ENCODE measurements around the gene CTBP2. TPM values are rescaled to one million over a fixed set of nuclear protein-coding genes. Genes with fewer than 3 reads are reported as not detected.
A peak's percentile ranks its signal among the peaks of the same experiment; 100 is the strongest.

CTBP2 gene
- total and polyA plus RNA-seq, 4 donors: 3.4 to 59.2 (median 5.5) TPM

GRCh38 chr10:124952123-124952522 is 208.2 kb downstream of the CTBP2 start:
- TF ChIP-seq SP1 (IDR thresholded peaks at IDR 0.05): no peak
- TF ChIP-seq JUND (IDR thresholded peaks at IDR 0.05): no peak
- TF ChIP-seq MAX (IDR thresholded peaks at IDR 0.05): no peak
- TF ChIP-seq NR2F2 (IDR thresholded peaks at IDR 0.05): no peak
- no peak for TF ChIP-seq REST (IDR thresholded peaks at IDR 0.05)
- TF ChIP-seq HNF4G (IDR thresholded peaks at IDR 0.05): no peak
- TF ChIP-seq FOXA1 (IDR thresholded peaks at IDR 0.05): no peak
- Histone ChIP-seq H3K4me3 (ENCODE audit: low read depth in 1 of 3, low read length in 3 of 3) (no peak overlapping the region), H3K36me3 (ENCODE audit: control insufficient read depth in 4 of 4, insufficient read depth in 3 of 4, low read depth in 1 of 4, low read length in 3 of 4) (peaks cover 0 to 4% (median 0%) of the 10 kb centered on the region in 4 donors), H3K9me3 (ENCODE audit: control insufficient read depth in 4 of 4, low read length in 3 of 4) (no peaks in the 10 kb centered on the region), H3K4me1 (ENCODE audit: control insufficient read depth in 4 of 4, insufficient read depth in 4 of 4, low read length in 3 of 4) (peaks cover 7 to 38% (median 31%) of the 10 kb centered on the region in 4 donors), H3K27ac (ENCODE audit: low read depth in 1 of 2, low read length in 2 of 2) (peak overlapping the region in 1 of 2 donors; percentile 12), H3K9ac (ENCODE audit: low read depth in 1 of 2, low read length in 2 of 2) (no peak overlapping the region), H3K27me3 (ENCODE audit: control insufficient read depth in 4 of 4, insufficient read depth in 4 of 4, low read length in 3 of 4) (no peaks in the 10 kb centered on the region)
- DNase-seq (ENCODE audit: low spot score): no peak
- WGBS: 90% methylated on average over 6 of the region's 6 CpGs

GRCh38 chr10:124949543-124949942 is 210.8 kb downstream of the CTBP2 start:
- Histone ChIP-seq H3K9ac (ENCODE audit: low read depth in 1 of 2, low read length in 2 of 2) (no peak overlapping the region), H3K36me3 (ENCODE audit: control insufficient read depth in 4 of 4, insufficient read depth in 3 of 4, low read depth in 1 of 4, low read length in 3 of 4) (peaks cover 0 to 4% (median 0%) of the 10 kb centered on the region in 4 donors), H3K4me3 (ENCODE audit: low read depth in 1 of 3, low read length in 3 of 3) (no peak overlapping the region), H3K4me1 (ENCODE audit: control insufficient read depth in 4 of 4, insufficient read depth in 4 of 4, low read length in 3 of 4) (peaks cover 8 to 49% (median 33%) of the 10 kb centered on the region in 4 donors), H3K27ac (ENCODE audit: low read depth in 1 of 2, low read length in 2 of 2) (no peak overlapping the region), H3K27me3 (ENCODE audit: control insufficient read depth in 4 of 4, insufficient read depth in 4 of 4, low read length in 3 of 4) (no peaks in the 10 kb centered on the region), H3K9me3 (ENCODE audit: control insufficient read depth in 4 of 4, low read length in 3 of 4) (no peaks in the 10 kb centered on the region)
- WGBS: 82% methylated on average over 5 of the region's 5 CpGs
- TF ChIP-seq SP1 (IDR thresholded peaks at IDR 0.05) (peak; percentile 37), RXRA (IDR thresholded peaks at IDR 0.05) (peak in 1 of 2 donors; percentile 44), RAD21 (IDR thresholded peaks at IDR 0.05) (peak; percentile 31 to 45), CTCF (IDR thresholded peaks at IDR 0.05; ENCODE audit: low read depth, low read length, missing input control) (peak; percentile 16), HNF4A (conservative IDR thresholded peaks at IDR 0.05) (peak; percentile 87 to 94), ZBTB33 (IDR thresholded peaks at IDR 0.05) (no peak)
- no peak for DNase-seq (ENCODE audit: low spot score)
